H1 (cell line): ENCODE results near the gene ARHGAP26. TPM values are rescaled to one million over a fixed set of nuclear protein-coding genes. Genes with fewer than 3 reads are reported as not detected.

ENCODE experiments used
- ATF2 ChIP-seq: IDR thresholded peaks from 2 replicates; pipeline ENCODE4 v1.6.1; 2012; ENCODE audit warnings: low read length, inconsistent platforms
- CEBPB ChIP-seq: IDR thresholded peaks from 2 replicates; pipeline ENCODE4 v1.6.1; 2012; ENCODE audit warnings: low read depth, low read length
- CTBP2 ChIP-seq: IDR thresholded peaks from 2 replicates; pipeline ENCODE4 v1.7.0; 2011; ENCODE audit warnings: borderline replicate concordance, mild to moderate bottlenecking, moderate library complexity, mixed read lengths, low read length; ENCODE audit not compliant: insufficient read depth, insufficient read length
- MAX ChIP-seq: IDR thresholded peaks from 2 replicates; pipeline ENCODE4 v1.6.1; 2012; ENCODE audit warnings: inconsistent platforms
- NANOG ChIP-seq: IDR thresholded peaks from 2 replicates; pipeline ENCODE4 v1.6.1; 2011; ENCODE audit warnings: low read length, low read depth, mild to moderate bottlenecking, inconsistent platforms; ENCODE audit not compliant: insufficient read depth, poor library complexity, severe bottlenecking
- POLR2AphosphoS5 ChIP-seq: IDR thresholded peaks from 2 replicates; pipeline ENCODE4 v1.6.1; 2011; ENCODE audit warnings: low read depth, low read length
- SIX5 ChIP-seq: IDR thresholded peaks from 2 replicates; pipeline ENCODE4 v1.6.1; 2011; ENCODE audit warnings: mild to moderate bottlenecking, low read depth, low read length
- TEAD4 ChIP-seq: IDR thresholded peaks from 2 replicates; pipeline ENCODE4 v1.6.1; 2012; ENCODE audit warnings: low read depth, low read length, inconsistent platforms, mixed read lengths
- polyA plus RNA-seq, 7 experiments: library from polyadenylated mRNA; depleted of rRNA in 3 of 7; stranded (reverse) in 5 of 7; unstranded in 2 of 7; fragments of >200 nt in 5 of 7; fragments of 200-250 nt in 2 of 7; gene quantifications; 1 replicate in 5 of 7; 2 replicates in 1 of 7; 4 replicates in 1 of 7; pipeline versions ENCODE4 v1.2.1 to v1.2.3, GENCODE V29; 2011 to 2013; ENCODE audit warnings: missing spikeins in 2 of 7, mixed read lengths in 2 of 7
- total RNA-seq: library from RNA; stranded (reverse); fragmentation: NEBNext Ultra II Directional; extraction: Animal tissue kit (Norgen Biotek cat#: 25700); gene quantifications from 2 replicates; pipeline ENCODE4 v1.2.1, GENCODE V29; 2021

ARHGAP26 gene
- total and polyA plus RNA-seq, 2 of the 8 experiments (the other 6 are each of a cell fraction or from before 2014, with no cell fraction given), result 7.1 to 24.8 TPM

- TF ChIP-seq ATF2 (no peak), MAX (no peak), CTBP2 (no peak), POLR2AphosphoS5 (no peak), CEBPB (no peak), NANOG (no peak), SIX5 (no peak), TEAD4 (no peak)
These were observed 293.2 kb downstream of the ARHGAP26 start (continued) for GRCh38 chr5:143063175-143063970.
